Glutamatergic neuron (in vitro differentiated cells): ENCODE measurements around the gene JADE3. TPM values are rescaled to one million over a fixed set of nuclear protein-coding genes. Genes with fewer than 3 reads are reported as not detected.

Source experiments
- DNase-seq: peaks from one replicate; pipeline ENCODE4 v3.0.0; 2022
- H3K27ac Mint-ChIP-seq: one replicate; pipeline ENCODE4 v1.8.0; 2020; ENCODE audit warnings: mild to moderate bottlenecking, mixed read lengths, inconsistent platforms; ENCODE audit not compliant: unreplicated experiment
- H3K27me3 Mint-ChIP-seq: one replicate; pipeline ENCODE4 v1.8.0; 2020; ENCODE audit warnings: mild to moderate bottlenecking, moderate library complexity, mixed read lengths, inconsistent platforms; ENCODE audit not compliant: unreplicated experiment
- H3K36me3 Mint-ChIP-seq: one replicate; pipeline ENCODE4 v1.8.0; 2020; ENCODE audit warnings: mild to moderate bottlenecking, mixed read lengths, inconsistent platforms; ENCODE audit not compliant: unreplicated experiment
- H3K4me1 Mint-ChIP-seq: one replicate; pipeline ENCODE4 v1.8.0; 2020; ENCODE audit warnings: mild to moderate bottlenecking, low read depth, mixed read lengths, inconsistent platforms; ENCODE audit not compliant: unreplicated experiment
- H3K4me3 Mint-ChIP-seq: one replicate; pipeline ENCODE4 v1.8.0; 2020; ENCODE audit warnings: mild to moderate bottlenecking, mixed read lengths, inconsistent platforms; ENCODE audit not compliant: unreplicated experiment
- H3K9me3 Mint-ChIP-seq: one replicate; pipeline ENCODE4 v1.8.0; 2020; ENCODE audit warnings: mild to moderate bottlenecking, moderate library complexity, mixed read lengths, inconsistent platforms; ENCODE audit not compliant: unreplicated experiment
- CTCF ChIP-seq: fragments of 200-600 bp; sonication (generic); IDR thresholded peaks from one replicate; pipeline ENCODE4 v1.5.0; 2021; ENCODE audit not compliant: partially characterized antibody, unreplicated experiment
- long read RNA-seq: library from polyadenylated mRNA; unstranded; transcript quantifications from one replicate; pipeline ENCODE4 v2.0.0, GENCODE V29; 2020; ENCODE audit not compliant: unreplicated experiment
- total RNA-seq: library from RNA; stranded (reverse); fragmentation: NEBNext Ultra II Directional; extraction: Animal tissue kit (Norgen Biotek cat#: 25700); gene quantifications from one replicate; pipeline ENCODE4 v1.2.1, GENCODE V29; 2021; ENCODE audit not compliant: unreplicated experiment

The JADE3 gene
- total RNA-seq, result 14.0 TPM
- long read RNA-seq, result 0 reads

GRCh38 chrX:46912098-46912602, at the start of gene JADE3:
JADE3 (plus strand) TSS chrX:46912421; CDS start chrX:46984895, 72,474 bp downstream.
- H3K27ac Mint-ChIP-seq, result peak within 1 kb of the TSS; percentile 28
- no peaks in the 10 kb centered on the region for H3K27me3 Mint-ChIP-seq
- H3K36me3 Mint-ChIP-seq, result no peaks in the 10 kb centered on the region
- peak; percentile 74 for DNase-seq
- H3K9me3 Mint-ChIP-seq, result peaks cover 6% of the 10 kb centered on the region
- no peak for TF ChIP-seq CTCF
- H3K4me3 Mint-ChIP-seq, result peak within 1 kb of the TSS; percentile 91
- no peaks in the 10 kb centered on the region for H3K4me1 Mint-ChIP-seq

- no peak overlapping the region for H3K4me3 Mint-ChIP-seq
- H3K27ac Mint-ChIP-seq, result no peak overlapping the region
- no peaks in the 10 kb centered on the region for H3K4me1 Mint-ChIP-seq
- no peak for DNase-seq
- H3K9me3 Mint-ChIP-seq, result no peaks in the 10 kb centered on the region
- no peaks in the 10 kb centered on the region for H3K27me3 Mint-ChIP-seq
- H3K36me3 Mint-ChIP-seq, result no peaks in the 10 kb centered on the region
- no peak for TF ChIP-seq CTCF
Observed at GRCh38 chrX:46863072-46863471, 49.1 kb upstream of the JADE3 start.

GRCh38 chrX:46864606-46865005, 47.6 kb upstream of the JADE3 start:
- no peak for DNase-seq
- H3K4me1 Mint-ChIP-seq, result no peaks in the 10 kb centered on the region
- H3K27me3 Mint-ChIP-seq, result no peaks in the 10 kb centered on the region
- H3K36me3 Mint-ChIP-seq, result no peaks in the 10 kb centered on the region
- H3K9me3 Mint-ChIP-seq, result no peaks in the 10 kb centered on the region
- no peak overlapping the region for H3K27ac Mint-ChIP-seq
- no peak for TF ChIP-seq CTCF
- no peak overlapping the region for H3K4me3 Mint-ChIP-seq

GRCh38 chrX:46865281-46865680, 46.9 kb upstream of the JADE3 start:
- no peaks in the 10 kb centered on the region for H3K4me1 Mint-ChIP-seq
- no peak overlapping the region for H3K27ac Mint-ChIP-seq
- TF ChIP-seq CTCF, result no peak
- no peaks in the 10 kb centered on the region for H3K36me3 Mint-ChIP-seq
- DNase-seq, result no peak
- H3K4me3 Mint-ChIP-seq, result no peak overlapping the region
- H3K27me3 Mint-ChIP-seq, result no peaks in the 10 kb centered on the region
- H3K9me3 Mint-ChIP-seq, result no peaks in the 10 kb centered on the region

GRCh38 chrX:46866726-46867125, 45.5 kb upstream of the JADE3 start:
- Mint-ChIP-seq H3K4me1 (no peaks in the 10 kb centered on the region), H3K9me3 (no peaks in the 10 kb centered on the region), H3K27me3 (no peaks in the 10 kb centered on the region), H3K27ac (no peak overlapping the region), H3K36me3 (no peaks in the 10 kb centered on the region), H3K4me3 (no peak overlapping the region)
- DNase-seq, result no peak
- no peak for TF ChIP-seq CTCF
